Activated CD4-positive, CD25-positive, alpha-beta regulatory T cell (primary cell): ENCODE measurements around the gene NABP2.
"Not testable (repeated sequence)": the region's sequence is repeated elsewhere in the genome, so short reads cannot be mapped to it uniquely, and the experiment has no call there.

ENCODE experiments used
- DNase-seq, 4 experiments: peaks; one replicate each; lab custom pipeline; 2025; lab: John Stamatoyannopoulos, UW

NABP2 gene

DNA sequence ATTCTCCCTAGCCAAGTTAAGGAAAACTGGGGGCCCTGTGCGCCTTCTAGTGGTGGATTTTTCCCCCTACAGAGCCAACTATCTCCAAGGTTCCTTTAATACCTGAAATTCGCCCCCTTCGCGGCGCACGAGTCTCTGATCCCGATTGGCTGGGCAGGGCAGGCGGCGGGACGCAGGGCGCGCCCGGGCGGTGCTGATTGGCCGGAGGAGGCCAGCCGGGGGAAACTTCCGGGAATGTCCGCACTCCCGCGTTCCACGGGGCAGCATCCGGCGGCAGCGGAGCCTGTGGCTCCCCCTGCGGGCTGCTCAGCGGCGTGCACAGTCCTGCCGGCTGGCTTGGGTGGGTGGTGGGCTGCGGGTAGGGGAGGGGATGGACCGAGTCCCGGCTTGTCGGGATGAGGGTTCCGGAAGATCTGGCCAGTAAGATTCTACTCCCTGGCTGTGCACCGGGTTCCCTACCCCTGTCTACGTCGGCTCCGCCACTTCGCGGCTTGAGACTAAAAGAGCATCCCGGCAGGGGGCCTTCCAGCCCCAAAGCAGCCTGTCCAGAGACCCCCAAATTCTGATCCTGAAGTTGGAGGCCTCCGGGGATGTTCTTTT lies at the start of gene NABP2:
Gene NABP2, plus strand, starts transcription at position 241 of the 600 bp plus-strand sequence. CDS start 515 bp downstream, outside the sequence.
- peak; percentile 74 to 90 (median 82) for DNase-seq

DNA sequence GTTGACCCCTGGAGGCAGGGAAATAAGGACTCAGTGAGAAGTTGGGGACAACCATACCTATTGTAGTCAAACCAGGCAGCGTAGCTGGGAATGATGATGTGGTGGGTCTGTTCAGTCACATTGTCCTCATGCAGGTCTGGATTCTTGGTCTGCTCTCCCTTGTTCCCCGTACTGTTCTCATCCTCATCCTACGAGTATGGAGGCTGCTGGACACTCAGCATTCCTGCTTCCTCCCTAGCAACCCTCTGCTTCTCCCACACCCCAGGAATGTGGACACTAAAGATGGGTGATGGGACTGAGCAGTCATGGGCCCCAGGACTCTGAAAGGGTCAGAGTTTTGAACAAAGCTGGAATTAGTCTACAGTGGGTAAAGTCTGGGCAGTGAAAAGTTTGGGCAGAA lies 45.8 kb upstream of the NABP2 start:
- DNase-seq = no peak

DNA sequence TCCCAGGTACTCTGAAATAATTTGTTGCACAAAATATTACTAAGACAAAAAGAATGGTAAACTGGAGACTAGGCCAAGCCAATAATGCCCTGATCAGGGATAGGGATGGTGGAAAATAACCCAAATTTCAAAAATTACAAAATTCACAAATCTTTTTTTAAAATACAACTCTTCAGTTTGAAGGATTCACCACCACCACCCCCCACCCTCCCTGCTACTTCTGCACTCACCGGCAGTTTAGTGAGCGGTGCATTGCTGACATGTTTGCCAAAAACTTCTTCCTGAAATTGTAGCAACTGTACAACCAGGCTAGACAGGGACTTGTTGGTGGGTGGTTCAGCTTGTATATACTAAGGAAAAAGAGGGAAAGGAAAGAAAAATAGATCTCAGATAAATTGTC lies 37.2 kb upstream of the NABP2 start:
- no peak for DNase-seq

DNA sequence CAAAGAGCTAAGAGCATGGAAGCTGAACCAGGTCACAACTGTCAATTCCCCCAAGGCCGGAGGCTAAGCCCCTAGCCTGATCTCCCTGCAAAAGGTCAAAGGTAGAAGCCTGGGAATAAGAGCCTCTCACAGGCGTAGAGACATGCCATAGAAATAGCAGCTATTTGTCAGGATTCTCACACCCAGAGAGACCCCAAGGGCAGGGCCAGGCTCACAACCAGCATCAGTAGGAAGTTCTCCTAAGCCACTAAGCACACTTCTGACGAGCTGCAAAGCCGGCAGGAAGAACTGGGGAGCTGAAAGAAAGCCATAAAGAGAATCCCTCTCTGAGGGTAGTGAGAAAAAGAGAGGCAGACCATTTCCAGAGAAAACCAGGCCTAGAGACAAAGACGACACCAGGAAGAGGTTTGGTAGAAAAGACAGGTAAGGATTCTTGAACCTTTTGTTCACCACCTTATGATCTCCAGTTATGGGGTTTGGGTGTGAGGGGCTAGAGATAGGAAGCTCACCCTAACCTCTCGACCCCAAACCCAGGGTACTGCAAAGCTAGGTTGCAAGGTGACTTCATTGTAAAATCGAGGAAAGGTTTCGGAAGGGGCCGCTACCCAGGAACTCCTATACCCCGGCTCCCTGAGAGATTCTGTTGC lies 35.9 kb upstream of the NABP2 start:
- no peak for DNase-seq

DNA sequence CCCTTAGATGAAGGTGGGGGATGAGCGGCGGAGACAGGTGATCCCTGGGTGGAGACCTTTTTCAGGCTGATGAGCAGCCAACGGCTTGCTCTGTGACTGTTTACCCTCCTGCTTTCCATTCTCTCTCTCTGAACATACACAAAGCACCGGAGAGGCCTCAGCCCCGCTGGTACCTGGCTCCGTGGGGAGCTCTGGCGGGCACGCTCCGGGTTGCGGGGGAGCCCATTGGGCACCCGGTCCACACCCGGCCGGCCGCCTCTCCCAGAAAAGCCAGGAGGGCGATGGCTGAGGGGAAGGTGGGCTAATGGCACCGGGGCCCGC lies 35.4 kb upstream of the NABP2 start:
- DNase-seq = no peak

DNA sequence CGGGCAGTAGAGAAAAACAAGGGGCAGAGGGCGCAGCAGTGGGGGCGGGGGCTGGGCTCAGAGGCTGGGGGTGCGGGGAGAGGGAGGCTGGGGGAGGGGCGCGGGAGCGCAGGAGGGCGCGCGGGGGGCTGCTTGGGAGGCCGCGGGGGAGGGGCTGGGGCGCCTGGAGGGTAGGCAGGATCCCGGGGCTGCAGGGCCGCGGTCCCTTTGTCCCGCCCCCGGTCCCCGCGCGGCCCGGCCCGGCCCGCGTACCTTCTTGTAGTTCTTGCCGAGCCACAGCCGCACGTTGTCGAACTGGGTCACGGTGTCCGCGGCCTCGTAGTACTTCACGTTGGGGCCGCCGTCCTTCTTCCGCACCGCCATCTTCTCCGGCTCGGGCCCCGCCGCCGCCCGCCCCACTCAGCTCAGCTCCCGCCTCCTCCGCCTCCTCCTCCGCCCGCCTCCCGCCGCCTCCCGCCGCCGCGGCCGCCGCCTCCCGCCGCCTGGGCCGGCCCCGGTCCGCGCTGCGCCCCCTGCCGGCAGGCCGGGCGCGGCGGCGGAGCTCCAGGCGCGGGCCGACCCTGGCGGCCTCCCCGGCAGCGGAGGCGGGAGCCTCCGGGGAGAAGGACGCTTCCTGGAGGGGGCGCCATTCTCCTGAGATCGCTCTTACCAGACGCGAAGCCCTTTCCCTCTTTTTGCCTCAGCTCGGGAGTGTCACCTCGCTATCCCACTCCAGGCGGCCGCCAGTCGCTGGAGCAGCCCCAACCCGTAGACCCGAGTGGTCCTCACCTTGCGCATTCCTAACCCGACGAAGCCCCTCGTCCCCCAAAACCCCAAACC lies 34.8 kb upstream of the NABP2 start, which contains the start of gene SMARCC2:
Gene SMARCC2, minus strand, starts transcription at position 385 of the 819 bp plus-strand sequence. Its CDS starts 22 bp downstream, at position 363.
- DNase-seq = peak; percentile 71 to 74 (median 72)

DNA sequence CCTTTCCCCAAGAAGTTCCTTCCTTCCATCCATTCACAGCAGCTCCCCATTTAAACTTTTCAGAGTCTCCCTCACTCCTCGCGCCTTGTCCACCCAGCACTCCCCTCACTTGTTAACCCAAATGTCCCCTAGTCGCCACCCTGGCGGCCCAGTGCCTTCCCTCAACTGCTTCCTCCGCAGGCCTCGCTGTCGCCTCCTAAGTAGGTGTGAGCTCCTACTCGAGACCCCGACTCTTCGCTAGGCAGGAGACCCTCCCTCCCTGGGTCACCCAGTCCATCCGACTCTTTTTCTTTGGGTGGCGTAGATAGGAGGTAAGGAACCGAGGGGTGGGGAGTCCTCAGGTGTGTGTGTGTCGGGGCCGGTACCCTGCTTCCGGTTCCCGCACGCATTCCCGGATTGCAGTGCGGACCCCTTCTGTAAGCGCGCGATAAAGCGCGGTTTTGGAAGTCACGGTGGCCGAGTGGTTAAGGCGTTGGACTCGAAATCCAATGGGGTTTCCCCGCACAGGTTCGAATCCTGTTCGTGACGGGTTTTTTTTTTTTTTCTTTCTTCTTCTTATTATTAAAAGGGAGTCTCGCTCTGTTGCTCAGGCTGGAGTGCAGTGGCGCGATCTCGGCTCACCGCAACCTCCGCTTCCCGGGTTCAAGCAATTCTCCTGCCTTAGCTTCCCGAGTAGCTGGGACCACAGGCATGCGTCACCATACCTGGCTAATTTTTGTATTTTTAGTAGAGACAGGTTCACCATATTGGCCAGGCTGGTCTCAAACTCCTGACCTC lies 34.0 kb upstream of the NABP2 start:
- DNase-seq = peak; percentile 26 to 84 (median 62)

DNA sequence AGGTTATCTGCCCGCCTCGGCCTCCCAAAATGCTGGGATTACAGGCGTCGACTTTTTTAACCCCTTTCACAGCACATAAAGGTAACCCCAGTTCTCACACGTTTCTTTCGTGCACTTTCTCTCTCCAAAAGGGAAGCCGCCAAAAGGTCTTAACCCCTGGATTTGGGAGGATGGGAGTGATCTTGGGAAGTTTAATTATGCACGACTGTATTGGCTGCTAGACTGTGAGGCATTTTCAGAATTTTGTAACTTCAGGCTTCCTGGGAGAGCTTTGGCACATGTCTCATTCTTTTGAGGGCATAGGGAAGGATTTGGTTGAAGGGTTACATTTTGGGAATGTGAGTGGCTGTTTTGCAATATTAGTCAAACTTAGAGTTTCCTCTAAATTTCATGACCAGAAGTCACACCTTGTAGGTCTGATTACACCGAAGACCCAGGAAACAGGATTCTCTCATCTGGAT lies 33.4 kb upstream of the NABP2 start:
- no peak for DNase-seq

DNA sequence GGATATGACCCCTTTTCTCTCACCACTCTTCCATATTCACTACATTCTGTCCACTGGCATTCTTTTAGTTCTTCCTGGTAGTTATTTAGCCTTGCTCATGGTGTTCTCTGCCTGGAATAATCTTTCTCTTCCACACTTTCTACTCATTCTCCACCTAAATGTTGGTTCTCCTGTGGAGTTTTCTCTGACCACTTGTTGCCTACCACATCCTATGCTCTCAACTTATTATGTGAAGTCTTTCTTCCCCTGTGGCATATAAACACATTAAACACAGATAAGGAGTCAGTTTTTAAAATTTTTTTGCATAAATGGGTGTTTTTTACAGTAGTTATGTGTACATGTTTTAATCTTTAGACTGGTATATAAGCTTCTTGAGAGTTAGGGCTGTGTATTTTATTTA lies 31.6 kb upstream of the NABP2 start:
- DNase-seq = no peak

DNA sequence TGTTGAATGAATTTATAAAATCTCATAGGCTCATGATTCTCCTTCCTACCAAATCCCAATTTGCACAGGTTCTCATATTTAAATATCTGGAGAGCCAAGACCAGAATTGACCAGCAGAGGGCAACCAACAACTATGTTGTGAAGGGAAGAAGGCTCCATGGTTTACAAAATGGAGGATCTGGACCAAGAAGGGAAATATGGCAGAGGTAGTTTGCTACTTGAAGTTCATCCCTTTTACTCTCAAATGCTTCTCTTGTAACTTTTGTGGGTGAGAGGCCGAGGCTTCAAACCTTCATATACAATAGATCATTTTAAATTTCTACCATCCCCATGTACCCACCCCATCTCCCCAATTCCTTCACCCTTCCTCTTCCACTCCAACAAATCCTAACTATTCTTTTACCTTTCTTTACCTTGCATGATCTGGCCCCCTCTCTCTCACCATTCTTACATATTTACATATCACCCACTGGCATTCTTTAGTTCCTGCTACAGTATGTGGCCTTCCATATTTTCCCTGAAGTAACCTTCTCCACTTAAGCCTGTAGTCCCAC lies 31.0 kb upstream of the NABP2 start:
- peak; percentile 27 to 55 (median 40) for DNase-seq

DNA sequence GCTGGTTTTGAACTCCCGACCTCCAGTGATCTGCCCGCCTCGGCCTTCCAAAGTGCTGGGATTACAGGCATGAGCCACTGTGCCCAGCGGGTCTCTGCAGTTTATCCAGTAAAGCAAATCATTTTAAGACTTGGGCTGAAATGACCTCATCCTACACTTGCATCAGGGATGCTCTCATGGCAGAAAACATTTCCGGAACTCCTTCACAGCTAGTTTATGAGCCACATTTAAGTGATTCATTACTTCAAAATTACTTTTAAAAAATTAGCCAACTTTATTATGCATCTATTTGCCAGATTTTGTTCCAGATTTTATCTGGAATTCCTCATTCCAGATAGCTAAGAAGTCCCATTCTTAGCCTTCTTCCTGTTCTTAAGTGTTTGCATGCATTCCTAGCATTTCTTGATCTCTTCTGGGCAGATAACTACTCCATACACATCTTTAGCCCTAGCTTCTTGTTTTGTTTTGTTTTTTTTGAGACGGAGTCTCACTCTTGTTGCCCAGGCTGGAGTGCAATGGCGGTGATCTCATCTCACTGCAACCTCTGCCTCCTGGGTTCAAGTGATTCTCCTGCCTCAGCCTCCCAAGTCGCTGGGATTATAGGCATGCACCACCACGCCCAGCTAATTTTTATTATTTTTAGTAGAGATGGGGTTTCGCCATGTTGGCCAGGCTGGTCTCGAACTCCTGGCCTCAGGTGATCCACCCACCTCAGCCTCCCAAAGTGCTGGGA lies 27.2 kb upstream of the NABP2 start:
- not testable (repeated sequence) for DNase-seq

DNA sequence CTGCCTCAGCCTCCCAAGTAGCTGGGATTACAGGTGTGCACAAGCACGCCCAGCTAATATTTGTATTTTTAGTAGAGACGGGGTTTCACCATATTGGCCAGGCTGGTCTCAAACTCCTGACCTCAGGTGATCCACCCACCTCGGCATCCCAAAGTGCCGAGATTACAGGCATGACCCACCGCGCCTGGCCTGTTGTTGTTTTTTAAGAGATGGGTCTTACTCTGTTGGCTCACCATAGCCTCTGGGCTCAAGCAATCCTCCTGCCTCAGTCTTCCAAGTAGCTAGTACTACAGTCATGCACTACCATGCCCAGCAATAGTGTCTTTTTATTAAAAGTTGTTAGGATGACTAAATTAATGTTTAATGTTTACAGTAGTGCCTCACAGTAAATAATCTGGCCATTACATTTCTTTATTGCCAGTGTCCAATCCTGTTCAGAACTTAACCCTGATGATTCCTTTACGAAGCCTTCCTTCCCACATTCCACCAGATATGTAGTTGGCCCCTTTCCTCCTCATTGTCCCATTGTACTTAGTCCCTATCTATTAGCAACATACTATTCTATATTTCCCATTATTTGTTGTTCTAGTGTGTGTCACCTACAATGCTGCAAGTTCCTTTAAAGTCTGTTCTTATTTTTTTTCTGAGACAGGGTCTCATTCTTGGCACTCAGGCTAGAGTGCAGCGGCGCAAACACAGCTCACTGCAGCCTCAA lies 26.1 kb upstream of the NABP2 start:
- no peak for DNase-seq

DNA sequence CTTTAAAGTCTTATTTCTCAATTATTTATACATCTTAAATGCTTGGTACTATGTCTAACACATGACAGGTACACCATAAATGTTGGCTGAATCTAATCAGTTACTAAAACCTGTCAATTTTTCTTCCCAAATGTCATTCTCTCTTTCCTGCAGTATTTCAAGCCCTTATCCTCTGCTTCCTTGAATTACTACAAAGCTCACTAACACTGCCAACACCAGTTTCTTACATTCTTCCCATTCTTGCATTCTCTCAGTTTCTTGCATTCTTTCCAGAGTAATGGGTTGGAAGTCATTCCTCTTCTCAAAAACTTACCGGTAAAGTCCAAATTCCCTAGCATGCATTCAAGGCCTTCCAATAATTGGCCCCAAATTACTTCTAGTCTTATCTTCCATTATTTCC lies 25.3 kb upstream of the NABP2 start:
- no peak for DNase-seq

DNA sequence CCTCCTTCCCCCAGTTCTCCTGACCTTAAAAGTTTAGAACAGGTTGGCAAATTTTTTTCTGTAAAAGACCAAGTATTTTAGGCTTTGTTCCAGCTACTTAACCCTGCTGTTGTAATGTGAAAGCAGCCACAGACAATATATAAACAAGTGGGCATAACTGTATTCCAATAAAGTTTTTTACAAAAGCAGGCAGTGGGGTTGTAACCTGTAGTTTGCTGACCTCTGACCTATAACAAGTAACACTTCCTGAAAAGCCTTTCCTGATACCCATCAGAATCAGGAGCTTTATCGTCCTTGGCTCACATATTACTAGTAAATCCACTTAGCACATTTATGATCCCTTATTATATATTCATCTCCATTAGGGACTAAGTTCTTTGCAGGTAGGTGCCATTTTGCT lies 21.8 kb upstream of the NABP2 start:
- DNase-seq = no peak

DNA sequence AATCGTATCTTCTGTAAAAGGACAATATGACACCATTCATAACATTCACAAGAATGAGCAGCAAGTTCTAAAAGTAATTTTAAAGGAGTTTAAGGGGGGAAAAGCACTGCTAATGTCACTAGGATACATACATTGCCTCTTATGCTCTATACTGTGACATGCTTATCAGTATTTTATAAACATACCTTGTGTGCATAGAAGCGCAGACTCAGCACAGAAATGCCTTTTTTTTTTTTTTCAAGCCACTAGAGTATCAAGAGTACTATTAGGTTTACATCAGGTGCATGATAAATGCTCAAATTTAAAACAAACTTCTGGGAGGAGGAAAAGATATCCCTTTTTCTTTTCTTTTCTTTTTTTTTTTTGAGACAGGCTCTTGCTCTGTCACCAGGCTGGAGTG lies 21.3 kb upstream of the NABP2 start:
- DNase-seq = no peak

DNA sequence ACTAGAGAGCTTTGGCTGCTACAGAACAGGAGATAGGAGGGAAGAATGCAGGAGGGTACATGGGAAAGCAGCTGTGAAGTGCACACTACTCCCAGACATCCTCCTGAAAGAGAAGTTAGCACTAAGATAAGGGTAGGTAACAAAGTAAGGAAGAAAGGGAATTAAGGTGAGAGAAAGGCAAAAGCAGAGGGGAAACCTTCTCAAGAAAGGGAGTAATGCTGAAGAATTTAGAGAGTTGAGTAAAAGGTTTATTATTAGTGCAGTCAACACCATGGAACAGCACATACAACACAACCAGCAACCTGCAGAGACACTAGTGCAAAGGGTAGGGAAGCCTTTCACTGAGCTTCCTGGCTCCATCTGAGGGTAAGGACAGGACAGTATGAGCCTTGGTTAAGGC lies 19.9 kb upstream of the NABP2 start:
- no peak for DNase-seq

DNA sequence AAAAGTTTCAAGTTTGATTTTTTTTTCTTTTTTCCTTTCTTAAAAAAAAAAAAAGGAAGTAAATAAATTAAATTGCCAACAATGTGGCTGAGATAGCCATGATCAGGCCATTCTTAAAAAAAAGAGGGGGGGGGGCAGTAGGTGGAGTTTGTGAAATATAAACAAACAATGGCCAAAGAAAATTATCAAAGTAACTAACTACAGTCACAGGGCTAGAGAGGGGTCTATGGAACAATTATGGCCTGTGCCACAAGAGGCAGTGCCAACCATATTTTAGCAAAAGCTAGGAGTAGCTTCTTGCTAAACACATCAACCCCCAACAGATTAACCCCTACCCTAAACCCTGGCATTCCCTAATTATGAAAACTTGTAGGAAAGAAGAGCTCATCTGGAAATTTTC lies 18.7 kb upstream of the NABP2 start:
- DNase-seq = no peak

DNA sequence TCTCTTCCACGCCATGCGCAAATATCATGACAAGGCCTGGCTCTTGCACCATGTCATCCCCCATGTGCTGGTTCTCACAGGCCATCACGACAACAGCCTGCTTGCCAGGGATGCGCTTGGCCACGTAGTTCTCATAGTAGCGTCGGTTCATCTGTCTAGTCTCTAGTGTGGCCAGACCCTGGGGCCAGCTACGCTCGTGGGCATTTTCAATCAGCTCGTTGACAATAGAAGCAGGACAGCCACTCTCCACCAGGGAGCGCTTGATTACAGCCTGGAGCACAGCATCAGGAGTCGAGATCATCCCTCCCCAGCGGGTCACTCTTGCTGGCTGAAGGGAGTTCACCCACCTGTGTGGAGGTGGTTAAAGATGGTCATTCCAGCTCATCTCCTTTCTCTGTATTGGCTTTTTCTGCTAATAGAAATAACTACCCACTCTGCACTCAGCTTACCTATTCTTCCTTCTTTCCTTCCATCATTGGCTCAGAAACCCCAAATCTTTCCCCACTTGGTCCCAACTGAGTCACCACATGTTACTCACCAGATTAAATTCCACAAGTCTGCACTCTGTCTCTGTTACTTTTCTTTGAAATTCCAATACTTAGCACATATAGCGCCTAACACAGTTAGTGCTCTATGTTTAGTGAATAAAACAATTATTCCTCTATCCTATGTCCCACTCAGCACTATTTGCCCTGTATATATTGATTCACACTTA lies 17.5 kb upstream of the NABP2 start:
- no peak for DNase-seq

DNA sequence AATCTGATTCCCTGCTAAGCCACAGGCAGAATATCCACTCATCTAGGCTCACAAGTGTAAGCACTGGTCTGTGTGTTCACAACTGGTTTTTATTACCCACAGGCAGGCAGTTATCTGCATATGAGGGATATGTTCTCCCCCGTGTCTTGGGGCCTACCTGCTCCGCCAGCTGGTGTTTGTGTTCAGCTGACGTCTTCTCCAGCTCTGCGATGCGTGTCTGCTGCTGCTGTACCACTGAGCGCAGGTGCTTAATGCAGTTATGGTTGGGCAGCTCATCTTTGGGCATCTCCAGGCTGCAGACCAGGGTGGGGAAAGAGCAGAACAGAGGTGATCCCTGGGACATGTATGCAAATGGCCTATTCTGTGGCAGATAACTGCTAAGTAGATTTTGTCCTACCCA lies 16.1 kb upstream of the NABP2 start:
- no peak for DNase-seq

DNA sequence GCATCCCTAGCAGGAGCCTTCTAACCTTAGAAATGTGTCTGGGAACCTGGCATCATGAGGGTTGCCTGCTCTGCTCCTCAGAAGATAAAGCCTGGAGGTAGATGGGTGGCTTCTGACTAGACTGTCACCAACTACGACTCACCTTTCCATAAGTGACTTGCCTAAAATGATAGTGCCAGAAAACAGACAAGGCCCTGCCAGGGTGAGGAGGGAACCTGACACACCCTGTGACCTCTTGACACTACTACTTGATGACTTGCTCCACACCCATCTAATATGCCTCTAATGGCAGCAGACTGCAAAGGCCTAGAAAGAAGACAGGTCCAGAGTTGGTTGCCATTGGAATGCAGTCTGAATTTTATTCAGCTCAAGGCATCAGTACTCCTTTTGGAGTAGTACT lies 11.8 kb upstream of the NABP2 start:
- no peak for DNase-seq
